ENCODE results near the gene GABPB2.

GABPB2 gene

GRCh38 chr1:151171190-151171589, 100.6 kb downstream of the GABPB2 start:
- H3K9me2 ChIP-seq (ENCODE audit: low read depth, low read length) = no peaks in the 10 kb centered on the region

More at GRCh38 chr1:151171190-151171589, 100.6 kb downstream of the GABPB2 start:
- Histone ChIP-seq H3K4me2 (ENCODE audit: low read length) (no peak overlapping the region), H3K79me2 (ENCODE audit: insufficient read depth, low read length) (no peaks in the 10 kb centered on the region; the same call in 1 of the 2 replicates), H3K27ac (ENCODE audit: low read depth, low read length, poor library complexity, severe bottlenecking) (no peak overlapping the region), H3F3A (ENCODE audit: insufficient read depth, low read length) (no peaks in the 10 kb centered on the region), H3K9ac (ENCODE audit: low read length) (no peak overlapping the region), H4K20me1 (ENCODE audit: insufficient read depth, low read length) (no peaks in the 10 kb centered on the region), H3K9me3 (ENCODE audit: low read length) (no peaks in the 10 kb centered on the region), H3K27me3 (ENCODE audit: insufficient read depth, low read length) (no peaks in the 10 kb centered on the region), H2AFZ (ENCODE audit: low read length) (no peak overlapping the region), H3K36me3 (ENCODE audit: insufficient read depth, low read length) (peaks cover 46% of the 10 kb centered on the region; the same call in 1 of the 2 replicates), H3K4me1 (ENCODE audit: insufficient read depth, low read length, severe bottlenecking) (peaks cover 10% of the 10 kb centered on the region), H3K4me3 (ENCODE audit: low read depth, low read length, poor library complexity, severe bottlenecking) (no peak overlapping the region)
- no peak for TF ChIP-seq EZH2 (IDR thresholded peaks at IDR 0.05; ENCODE audit: borderline replicate concordance, low read length)
